Measurements from ENCODE around the gene RGL2. TPM values are rescaled to one million over a fixed set of nuclear protein-coding genes. Genes with fewer than 3 reads are reported as not detected.
"Not testable (repeated sequence)": the region's sequence is repeated elsewhere in the genome, so short reads cannot be mapped to it uniquely, and the experiment has no call there.

The RGL2 gene
- total RNA-seq, 2 donors from 2014 or later: 85.6 to 98.0 TPM

DNA sequence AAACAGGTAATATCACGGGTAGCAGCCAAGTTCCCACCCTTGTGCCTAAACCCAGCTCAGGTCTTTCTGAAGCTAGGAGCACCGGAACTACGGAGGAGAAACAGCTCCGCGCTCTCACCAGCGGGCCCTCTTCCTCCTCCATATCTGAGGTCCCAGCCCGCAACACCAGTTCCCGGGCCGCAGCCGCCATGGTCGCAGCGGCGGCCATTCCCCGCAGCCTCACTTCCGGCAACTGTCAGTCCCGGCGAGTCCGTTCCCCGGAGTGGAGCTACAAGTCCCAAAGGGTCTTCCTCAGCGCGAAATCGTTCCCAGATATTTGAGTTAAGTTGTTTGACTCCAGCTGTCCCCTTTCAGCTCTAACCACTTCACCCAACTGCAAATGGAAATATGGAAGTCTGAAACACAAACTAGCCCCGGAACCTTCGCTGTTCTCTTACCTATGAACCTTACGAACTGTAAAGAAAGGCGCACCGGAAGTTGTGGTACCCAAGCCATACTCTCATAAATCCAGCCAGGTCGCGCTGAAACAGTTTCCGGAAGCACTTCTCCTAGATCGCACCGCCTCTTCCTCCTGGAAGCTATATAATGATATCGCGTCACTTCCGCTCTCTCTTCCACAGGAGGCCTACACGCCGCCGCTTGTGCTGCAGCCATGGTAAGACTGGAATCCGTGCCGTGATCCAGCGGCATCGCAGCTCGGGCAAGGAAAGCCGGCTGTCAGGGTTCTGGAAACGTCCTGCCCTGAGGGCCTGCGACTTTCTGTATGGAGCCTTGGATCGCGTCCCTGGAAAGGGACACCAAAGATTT is 27.1 kb downstream of the RGL2 start, which contains the start of the genes RPS18 and VPS52:
TSS of gene RPS18 (plus strand) at position 608 of the 807 bp plus-strand sequence. CDS start at position 653, 45 bp downstream.
TSS of gene VPS52 (minus strand) at position 409 of the 807 bp plus-strand sequence. CDS start at position 208, 201 bp downstream.
- Histone ChIP-seq H3K9me3 (ENCODE audit: control insufficient read depth, low read length) (no peaks in the 10 kb centered on the region), H3K4me3 (ENCODE audit: low read length) (peak within 1 kb of the TSS; percentile 98), H3K9ac (ENCODE audit: extremely low read depth, low read length, poor library complexity, severe bottlenecking) (peak within 1 kb of the TSS; percentile 91), H3K36me3 (ENCODE audit: control insufficient read depth, insufficient read depth, low read length) (peaks cover 68% of the 10 kb centered on the region), H3K4me1 (ENCODE audit: control insufficient read depth, insufficient read depth, low read length) (peaks cover 3% of the 10 kb centered on the region), H3K27ac (ENCODE audit: low read depth, low read length) (peak within 1 kb of the TSS; percentile 85), H3K27me3 (ENCODE audit: control insufficient read depth, insufficient read depth, low read length, poor library complexity, severe bottlenecking) (no peaks in the 10 kb centered on the region)
- H3K36me3 Mint-ChIP-seq (ENCODE audit: low read depth): peaks cover 65% of the 10 kb centered on the region
- H3K9me3 Mint-ChIP-seq: no peaks in the 10 kb centered on the region
- H3K27ac Mint-ChIP-seq: peak within 1 kb of the TSS; percentile 100
- H3K27me3 Mint-ChIP-seq (ENCODE audit: insufficient read depth): no peaks in the 10 kb centered on the region
- WGBS, 2 experiments (ENCODE audit: insufficient coverage in 1 of 2, insufficient read length in 1 of 2): 0 to 1% methylated on average over 16 to 48 of the region's 48 CpGs
- TF ChIP-seq, protein P1, sequence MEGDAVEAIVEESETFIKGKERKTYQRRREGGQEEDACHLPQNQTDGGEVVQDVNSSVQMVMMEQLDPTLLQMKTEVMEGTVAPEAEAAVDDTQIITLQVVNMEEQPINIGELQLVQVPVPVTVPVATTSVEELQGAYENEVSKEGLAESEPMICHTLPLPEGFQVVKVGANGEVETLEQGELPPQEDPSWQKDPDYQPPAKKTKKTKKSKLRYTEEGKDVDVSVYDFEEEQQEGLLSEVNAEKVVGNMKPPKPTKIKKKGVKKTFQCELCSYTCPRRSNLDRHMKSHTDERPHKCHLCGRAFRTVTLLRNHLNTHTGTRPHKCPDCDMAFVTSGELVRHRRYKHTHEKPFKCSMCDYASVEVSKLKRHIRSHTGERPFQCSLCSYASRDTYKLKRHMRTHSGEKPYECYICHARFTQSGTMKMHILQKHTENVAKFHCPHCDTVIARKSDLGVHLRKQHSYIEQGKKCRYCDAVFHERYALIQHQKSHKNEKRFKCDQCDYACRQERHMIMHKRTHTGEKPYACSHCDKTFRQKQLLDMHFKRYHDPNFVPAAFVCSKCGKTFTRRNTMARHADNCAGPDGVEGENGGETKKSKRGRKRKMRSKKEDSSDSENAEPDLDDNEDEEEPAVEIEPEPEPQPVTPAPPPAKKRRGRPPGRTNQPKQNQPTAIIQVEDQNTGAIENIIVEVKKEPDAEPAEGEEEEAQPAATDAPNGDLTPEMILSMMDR (conservative IDR thresholded peaks at IDR 0.05): no peak
- DNase-seq: peak; percentile 96
- H3K4me3 Mint-ChIP-seq: peak within 1 kb of the TSS; percentile 98
- H3K4me1 Mint-ChIP-seq: peaks cover 29% of the 10 kb centered on the region

DNA sequence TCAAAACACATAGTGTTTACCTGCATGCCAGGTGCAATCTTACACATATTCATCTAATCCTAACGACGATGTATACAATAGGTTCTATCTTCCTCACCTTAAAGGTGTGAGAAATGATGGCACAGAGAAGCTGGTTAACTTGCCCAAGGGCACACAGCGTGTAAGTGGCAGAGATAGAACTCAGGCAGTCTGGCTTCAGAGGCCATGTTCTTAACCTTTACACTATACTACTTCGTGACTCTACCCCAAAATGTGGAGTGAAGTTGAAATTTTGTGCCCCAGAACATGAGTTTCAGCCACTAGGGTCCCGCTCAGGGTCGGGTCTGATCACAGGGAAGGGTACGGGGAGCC is 27.6 kb downstream of the RGL2 start:
- Histone ChIP-seq H3K4me1 (ENCODE audit: control insufficient read depth, insufficient read depth, low read length) (peaks cover 3% of the 10 kb centered on the region), H3K27me3 (ENCODE audit: control insufficient read depth, insufficient read depth, low read length, poor library complexity, severe bottlenecking) (no peaks in the 10 kb centered on the region), H3K36me3 (ENCODE audit: control insufficient read depth, insufficient read depth, low read length) (peaks cover 68% of the 10 kb centered on the region), H3K27ac (ENCODE audit: low read depth, low read length) (peak overlapping the region; percentile 76), H3K9me3 (ENCODE audit: control insufficient read depth, low read length) (no peaks in the 10 kb centered on the region), H3K9ac (ENCODE audit: extremely low read depth, low read length, poor library complexity, severe bottlenecking) (peak overlapping the region; percentile 77), H3K4me3 (ENCODE audit: low read length) (peak overlapping the region; percentile 98)
- H3K4me3 Mint-ChIP-seq: peak overlapping the region; percentile 98
- H3K27ac Mint-ChIP-seq: peak overlapping the region; percentile 100
- TF ChIP-seq, protein P1 (conservative IDR thresholded peaks at IDR 0.05): peak; percentile 38
- H3K27me3 Mint-ChIP-seq (ENCODE audit: insufficient read depth): no peaks in the 10 kb centered on the region
- no peaks in the 10 kb centered on the region for H3K9me3 Mint-ChIP-seq
- H3K4me1 Mint-ChIP-seq: peaks cover 23% of the 10 kb centered on the region
- peaks cover 65% of the 10 kb centered on the region for H3K36me3 Mint-ChIP-seq (ENCODE audit: low read depth)
- WGBS, 2 experiments (ENCODE audit: insufficient coverage in 1 of 2, insufficient read length in 1 of 2): 0 to 7% methylated on average over 5 to 7 of the region's 7 CpGs
- no peak for DNase-seq

DNA sequence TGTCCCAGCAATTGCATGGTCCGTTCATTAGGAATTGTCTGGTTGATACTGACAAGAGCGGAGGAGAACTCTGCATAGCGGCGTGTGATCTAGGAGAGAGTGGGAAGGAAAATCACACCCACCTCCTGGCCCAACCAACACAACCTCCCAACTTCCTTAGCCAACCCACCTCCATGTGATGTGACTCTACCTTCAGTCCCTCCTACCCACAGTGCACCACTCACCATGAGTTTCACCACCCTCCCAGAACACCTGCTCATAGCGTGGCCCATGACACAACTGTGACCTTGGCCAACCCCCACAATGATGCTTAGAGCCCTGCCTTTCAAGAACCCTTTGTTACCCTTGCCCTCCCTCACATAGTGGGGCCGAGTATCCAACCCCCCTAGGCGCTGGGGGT is 34.7 kb downstream of the RGL2 start:
- peaks cover 78% of the 10 kb centered on the region for H3K36me3 Mint-ChIP-seq (ENCODE audit: low read depth)
- H3K27me3 ChIP-seq (ENCODE audit: control insufficient read depth, insufficient read depth, low read length, poor library complexity, severe bottlenecking): no peaks in the 10 kb centered on the region
- peaks cover 4% of the 10 kb centered on the region for H3K9me3 Mint-ChIP-seq
- TF ChIP-seq, protein P1 (conservative IDR thresholded peaks at IDR 0.05): no peak
- H3K4me1 Mint-ChIP-seq: no peaks in the 10 kb centered on the region
- H3K36me3 ChIP-seq (ENCODE audit: control insufficient read depth, insufficient read depth, low read length): peaks cover 91% of the 10 kb centered on the region
- H3K4me1 ChIP-seq (ENCODE audit: control insufficient read depth, insufficient read depth, low read length): peaks cover 3% of the 10 kb centered on the region
- H3K27ac ChIP-seq (ENCODE audit: low read depth, low read length): no peak overlapping the region
- WGBS, 2 experiments (ENCODE audit: insufficient coverage in 1 of 2, insufficient read length in 1 of 2): 97 to 100% methylated on average over 2 to 7 of the region's 7 CpGs
- H3K9ac ChIP-seq (ENCODE audit: extremely low read depth, low read length, poor library complexity, severe bottlenecking): no peak overlapping the region
- DNase-seq: no peak
- peaks cover 8% of the 10 kb centered on the region for H3K9me3 ChIP-seq (ENCODE audit: control insufficient read depth, low read length)
- H3K4me3 Mint-ChIP-seq: no peak overlapping the region
- H3K27ac Mint-ChIP-seq: no peak overlapping the region
- no peaks in the 10 kb centered on the region for H3K27me3 Mint-ChIP-seq (ENCODE audit: insufficient read depth)
- H3K4me3 ChIP-seq (ENCODE audit: low read length): no peak overlapping the region

DNA sequence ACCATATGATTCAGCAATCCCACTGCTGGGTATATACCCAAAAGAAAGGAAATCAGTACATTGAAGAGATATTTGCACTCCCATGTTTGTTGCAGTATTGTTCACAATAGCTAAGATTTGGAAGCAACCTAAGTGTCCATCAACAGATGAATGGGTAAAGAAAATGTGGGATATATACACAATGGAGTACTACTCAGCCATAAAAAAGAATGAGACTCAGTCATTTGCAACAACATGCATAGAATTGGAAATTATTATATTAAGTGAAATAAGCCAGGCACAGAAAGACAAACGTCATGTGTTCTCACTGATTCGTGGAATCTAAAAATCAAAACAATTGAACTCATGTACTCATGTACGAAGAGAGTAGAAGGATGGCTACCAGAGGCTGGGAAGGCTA is 36.3 kb downstream of the RGL2 start:
- peaks cover 88% of the 10 kb centered on the region for H3K36me3 ChIP-seq (ENCODE audit: control insufficient read depth, insufficient read depth, low read length)
- not testable (repeated sequence) for H3K4me1 Mint-ChIP-seq; DNase-seq; H3K27me3 ChIP-seq (ENCODE audit: control insufficient read depth, insufficient read depth, low read length, poor library complexity, severe bottlenecking); H3K27me3 Mint-ChIP-seq (ENCODE audit: insufficient read depth); H3K9ac ChIP-seq (ENCODE audit: extremely low read depth, low read length, poor library complexity, severe bottlenecking); H3K27ac Mint-ChIP-seq; H3K4me1 ChIP-seq (ENCODE audit: control insufficient read depth, insufficient read depth, low read length); H3K4me3 ChIP-seq (ENCODE audit: low read length); H3K4me3 Mint-ChIP-seq; H3K27ac ChIP-seq (ENCODE audit: low read depth, low read length)
- Mint-ChIP-seq H3K9me3 (peaks cover 12% of the 10 kb centered on the region), H3K36me3 (ENCODE audit: low read depth) (peaks cover 75% of the 10 kb centered on the region)
- WGBS, 2 experiments (ENCODE audit: insufficient coverage in 1 of 2, insufficient read length in 1 of 2): 79 to 86% methylated on average over 3 of the region's 3 CpGs
- H3K9me3 ChIP-seq (ENCODE audit: control insufficient read depth, low read length): peaks cover 19% of the 10 kb centered on the region

Measured in endodermal cell (in vitro differentiated cells).